ENCODE measurements around the gene TSKS.
A peak's percentile ranks its signal among the peaks of the same experiment; 100 is the strongest.
"Not testable (repeated sequence)": the region's sequence is repeated elsewhere in the genome, so short reads cannot be mapped to it uniquely, and the experiment has no call there.

TSKS gene

GRCh38 chr19:49766007-49766929 lies 3.2 kb upstream of the TSKS start:
- DNase-seq (ENCODE audit: low spot score): peak; percentile 100

- no peak for DNase-seq (ENCODE audit: low spot score)
Observed at GRCh38 chr19:49764341-49764740, 1.2 kb upstream of the TSKS start.

GRCh38 chr19:49761625-49762311 lies 1.3 kb downstream of the TSKS start:
- no peak for DNase-seq (ENCODE audit: low spot score)

- DNase-seq (ENCODE audit: low spot score): no peak
Observed at GRCh38 chr19:49761249-49761624, 1.9 kb downstream of the TSKS start.

- DNase-seq (ENCODE audit: low spot score): no peak
Observed at GRCh38 chr19:49758292-49758691, 4.8 kb downstream of the TSKS start.

- no peak for DNase-seq (ENCODE audit: low spot score)
Observed at GRCh38 chr19:49755956-49756355, 7.2 kb downstream of the TSKS start.

GRCh38 chr19:49752701-49753100 lies 10.4 kb downstream of the TSKS start:
- DNase-seq (ENCODE audit: low spot score): no peak

- no peak for DNase-seq (ENCODE audit: low spot score)
Observed at GRCh38 chr19:49749771-49750170, 13.3 kb downstream of the TSKS start.

GRCh38 chr19:49749055-49749716 lies 13.9 kb downstream of the TSKS start:
- no peak for DNase-seq (ENCODE audit: low spot score)

- peak; percentile 87 for DNase-seq (ENCODE audit: low spot score)
Observed at GRCh38 chr19:49746206-49746958, 16.7 kb downstream of the TSKS start.

- no peak for DNase-seq (ENCODE audit: low spot score)
Observed at GRCh38 chr19:49744946-49745381, 18.1 kb downstream of the TSKS start.

GRCh38 chr19:49741210-49741844 lies 21.8 kb downstream of the TSKS start:
- no peak for DNase-seq (ENCODE audit: low spot score)

GRCh38 chr19:49739933-49740332 lies 23.2 kb downstream of the TSKS start:
- DNase-seq (ENCODE audit: low spot score): no peak

GRCh38 chr19:49739098-49739497 lies 24.0 kb downstream of the TSKS start:
- DNase-seq (ENCODE audit: low spot score): no peak

- DNase-seq (ENCODE audit: low spot score): no peak
Observed at GRCh38 chr19:49738268-49738667, 24.8 kb downstream of the TSKS start.

GRCh38 chr19:49730166-49730565 lies 32.9 kb downstream of the TSKS start:
- no peak for DNase-seq (ENCODE audit: low spot score)

- DNase-seq (ENCODE audit: low spot score): no peak
Observed at GRCh38 chr19:49727217-49728030, 35.7 kb downstream of the TSKS start.

GRCh38 chr19:49719420-49719819 lies 43.7 kb downstream of the TSKS start:
- DNase-seq (ENCODE audit: low spot score): not testable (repeated sequence)

GRCh38 chr19:49718991-49719390 lies 44.1 kb downstream of the TSKS start:
- no peak for DNase-seq (ENCODE audit: low spot score)

- no peak for DNase-seq (ENCODE audit: low spot score)
Observed at GRCh38 chr19:49718511-49718910, 44.6 kb downstream of the TSKS start.

- DNase-seq (ENCODE audit: low spot score): no peak
Observed at GRCh38 chr19:49716154-49716553, 47.0 kb downstream of the TSKS start.
